HG03354 (cell line): ENCODE data around the gene NTHL1.

Source experiments
- ATAC-seq: cut with Tn5 transposase; IDR thresholded peaks from one replicate; pipeline ENCODE4 v1.9.1; 2021; ENCODE audit warnings: mild to moderate bottlenecking; ENCODE audit not compliant: unreplicated experiment, poor library complexity, severe bottlenecking

NTHL1 gene

DNA sequence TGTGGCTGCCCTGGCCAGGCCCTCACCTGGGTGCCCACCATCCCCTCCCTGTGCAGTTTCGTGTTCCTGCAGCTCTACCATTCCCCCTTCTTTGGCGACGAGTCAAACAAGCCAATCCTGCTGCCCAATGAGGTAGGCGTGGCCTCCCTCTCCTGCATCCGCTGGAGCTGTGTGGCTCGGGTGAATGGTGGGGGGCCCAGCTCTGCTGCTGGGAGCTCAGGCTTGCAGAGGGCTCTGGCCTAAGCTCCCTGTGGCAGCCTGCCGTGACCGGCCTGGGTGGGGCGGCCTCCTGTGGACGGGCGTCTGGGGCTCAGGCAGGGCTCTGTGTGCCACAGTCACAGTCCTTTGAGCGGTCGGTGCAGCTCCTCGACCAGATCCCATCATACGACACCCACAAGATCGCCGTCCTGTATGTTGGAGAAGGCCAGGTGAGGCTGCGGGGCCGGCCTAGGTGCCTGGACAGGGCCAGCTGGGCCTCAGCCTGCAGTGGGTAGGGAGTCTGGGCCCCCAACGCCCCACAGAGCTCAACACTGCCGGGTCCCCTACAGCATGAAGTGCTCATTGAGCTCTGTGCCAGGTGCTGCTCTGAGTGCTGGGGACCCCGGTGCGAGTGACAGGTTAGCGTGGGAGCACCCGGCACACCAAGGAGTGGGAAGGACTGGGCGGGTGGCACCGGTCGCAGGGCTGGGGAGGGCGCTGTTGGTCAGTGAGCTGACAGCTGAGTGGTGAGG is 37.4 kb upstream of the NTHL1 start:
- ATAC-seq, result no peak

DNA sequence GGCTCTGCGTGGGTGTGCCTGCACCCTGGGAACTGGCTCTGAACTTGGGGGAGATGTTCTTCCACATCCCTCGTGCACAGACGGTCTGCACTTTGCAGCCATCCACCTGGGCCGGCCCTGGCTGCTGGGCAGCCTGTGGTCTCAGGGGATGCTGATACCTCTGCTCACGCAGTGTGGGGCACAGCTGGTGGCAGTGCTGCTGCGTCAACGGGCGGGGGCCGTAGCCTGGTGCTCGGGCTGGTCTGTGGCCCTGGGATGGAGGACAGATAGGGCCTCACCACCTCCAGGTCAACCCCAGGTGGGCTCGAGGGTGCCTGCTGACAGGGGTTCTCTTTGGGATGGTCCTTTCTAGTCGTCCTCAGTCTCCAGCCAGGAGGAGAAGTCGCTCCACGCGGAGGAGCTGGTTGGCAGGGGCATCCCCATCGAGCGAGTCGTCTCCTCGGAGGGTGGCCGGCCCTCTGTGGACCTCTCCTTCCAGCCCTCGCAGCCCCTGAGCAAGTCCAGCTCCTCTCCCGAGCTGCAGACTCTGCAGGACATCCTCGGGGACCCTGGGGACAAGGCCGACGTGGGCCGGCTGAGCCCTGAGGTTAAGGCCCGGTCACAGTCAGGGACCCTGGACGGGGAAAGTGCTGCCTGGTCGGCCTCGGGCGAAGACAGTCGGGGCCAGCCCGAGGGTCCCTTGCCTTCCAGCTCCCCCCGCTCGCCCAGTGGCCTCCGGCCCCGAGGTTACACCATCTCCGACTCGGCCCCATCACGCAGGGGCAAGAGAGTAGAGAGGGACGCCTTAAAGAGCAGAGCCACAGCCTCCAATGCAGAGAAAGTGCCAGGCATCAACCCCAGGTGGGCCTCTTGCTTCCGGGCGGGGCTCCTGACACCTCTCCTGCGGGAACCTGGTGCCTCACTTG is 36.5 kb upstream of the NTHL1 start:
- ATAC-seq, result no peak

GRCh38 chr16:2083409-2083808 is 35.8 kb upstream of the NTHL1 start:
- ATAC-seq, result no peak

DNA sequence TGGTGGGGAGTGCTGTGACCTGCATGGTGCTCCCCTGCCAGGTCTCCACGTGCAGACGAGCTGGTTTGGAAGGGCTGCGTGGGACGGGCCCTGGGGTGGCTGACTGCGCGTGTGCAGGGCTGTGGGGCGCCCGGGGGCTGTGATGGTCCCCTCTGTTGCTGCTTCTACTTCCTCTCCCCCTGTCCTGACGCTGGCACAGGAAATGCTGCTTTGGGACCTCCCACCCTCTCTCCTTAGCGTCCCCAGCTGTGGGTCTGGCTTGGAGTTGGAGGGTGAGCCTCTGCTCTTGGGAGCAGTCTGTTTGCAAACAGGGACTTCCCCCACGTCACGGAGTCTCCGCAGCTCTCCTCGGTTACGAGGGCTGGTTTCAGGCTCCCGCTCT is 35.3 kb upstream of the NTHL1 start:
- no peak for ATAC-seq

GRCh38 chr16:2082171-2082982 is 34.7 kb upstream of the NTHL1 start:
- no peak for ATAC-seq

DNA sequence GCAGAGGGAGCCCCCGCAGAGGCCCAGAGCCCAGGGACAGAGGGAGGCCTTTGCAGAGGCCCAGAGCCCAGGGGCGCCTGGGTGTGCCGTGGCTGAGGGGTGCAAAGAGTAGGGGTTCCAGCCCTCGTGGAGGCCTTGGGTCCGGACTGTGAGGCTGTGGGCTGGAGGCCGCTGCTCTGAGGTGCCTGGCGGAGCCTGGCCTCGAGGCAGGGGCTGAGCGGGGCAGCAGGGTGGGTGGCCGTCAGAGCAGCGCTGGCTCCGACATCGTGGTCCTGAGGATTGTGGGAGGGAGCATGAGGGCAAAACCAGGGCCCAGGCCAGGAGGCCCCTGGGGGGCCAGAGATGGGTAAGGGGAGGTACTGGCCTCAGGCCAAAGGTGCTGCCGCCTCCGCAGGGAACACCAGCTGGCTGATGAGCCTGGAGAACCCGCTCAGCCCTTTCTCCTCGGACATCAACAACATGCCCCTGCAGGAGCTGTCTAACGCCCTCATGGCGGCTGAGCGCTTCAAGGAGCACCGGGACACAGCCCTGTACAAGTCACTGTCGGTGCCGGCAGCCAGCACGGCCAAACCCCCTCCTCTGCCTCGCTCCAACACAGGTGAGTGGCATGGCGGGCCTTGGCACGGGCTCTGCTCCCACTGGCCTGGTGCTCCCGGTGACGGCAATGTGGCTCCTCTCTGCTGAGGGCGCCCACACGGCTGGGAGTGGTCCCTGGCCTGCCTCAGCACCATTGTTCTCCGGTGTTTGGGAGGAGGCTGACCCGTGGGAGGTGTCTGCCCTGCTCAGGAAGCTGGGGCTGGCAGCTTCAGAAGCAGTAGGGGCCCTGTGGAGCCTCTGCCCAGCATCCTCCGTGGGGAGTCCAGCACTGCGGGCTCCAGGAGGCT is 33.8 kb upstream of the NTHL1 start:
- ATAC-seq, result no peak

DNA sequence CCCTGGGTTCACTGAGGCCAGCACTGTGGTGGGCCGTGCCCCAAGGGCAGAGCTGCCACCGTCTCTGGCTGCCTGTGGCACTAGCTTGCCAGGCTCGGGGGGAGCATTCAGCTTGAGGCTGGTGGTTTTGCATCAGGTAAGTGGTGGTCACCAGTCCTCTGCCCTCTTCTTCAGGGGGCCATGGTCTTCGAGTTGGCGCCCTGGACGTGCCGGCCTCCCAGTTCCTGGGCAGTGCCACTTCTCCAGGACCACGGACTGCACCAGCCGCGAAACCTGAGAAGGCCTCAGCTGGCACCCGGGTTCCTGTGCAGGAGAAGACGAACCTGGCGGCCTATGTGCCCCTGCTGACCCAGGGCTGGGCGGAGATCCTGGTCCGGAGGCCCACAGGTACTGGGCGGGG is 32.4 kb upstream of the NTHL1 start:
- ATAC-seq, result no peak

DNA sequence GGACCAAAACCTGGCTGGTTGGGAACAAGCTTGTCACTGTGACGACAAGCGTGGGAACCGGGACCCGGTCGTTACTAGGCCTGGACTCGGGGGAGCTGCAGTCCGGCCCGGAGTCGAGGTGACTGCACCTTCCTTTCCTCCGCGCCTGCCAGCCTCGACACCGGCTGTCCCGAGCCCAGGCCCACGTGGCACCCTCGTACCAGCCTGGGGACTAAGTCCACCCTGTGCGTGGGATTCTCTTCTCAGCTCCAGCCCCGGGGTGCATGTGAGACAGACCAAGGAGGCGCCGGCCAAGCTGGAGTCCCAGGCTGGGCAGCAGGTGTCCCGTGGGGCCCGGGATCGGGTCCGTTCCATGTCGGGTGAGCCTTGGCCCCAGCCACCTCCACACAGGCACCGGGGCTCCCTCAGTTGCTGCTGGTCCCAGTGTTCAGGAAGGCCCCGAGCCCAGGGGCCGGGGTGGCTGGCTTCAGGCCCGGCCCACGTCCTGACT is 31.7 kb upstream of the NTHL1 start:
- no peak for ATAC-seq

DNA sequence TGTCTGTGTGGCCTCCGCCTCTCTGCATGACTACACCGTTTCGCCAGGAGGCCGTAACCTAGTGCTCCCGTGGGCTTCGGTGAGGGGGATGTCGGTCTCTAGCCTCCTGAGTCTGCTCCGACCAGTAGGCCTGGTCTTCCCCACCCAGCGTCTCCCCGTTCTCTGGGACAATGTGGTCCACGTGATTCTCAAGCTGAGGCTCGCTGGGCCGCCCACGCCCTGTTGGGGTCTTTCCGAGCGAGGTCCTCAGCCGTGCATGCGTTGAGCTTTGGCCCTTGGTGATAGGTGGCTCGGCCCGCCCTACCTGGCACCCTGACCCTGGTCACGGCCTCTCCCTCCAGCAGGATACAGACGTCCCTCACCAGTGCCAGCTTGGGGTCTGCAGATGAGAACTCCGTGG is 31.1 kb upstream of the NTHL1 start:
- ATAC-seq, result no peak

- ATAC-seq, result no peak
Observed at GRCh38 chr16:2078096-2078495, 30.5 kb upstream of the NTHL1 start.

- no peak for ATAC-seq
Observed at GRCh38 chr16:2077696-2078095, 30.1 kb upstream of the NTHL1 start.

DNA sequence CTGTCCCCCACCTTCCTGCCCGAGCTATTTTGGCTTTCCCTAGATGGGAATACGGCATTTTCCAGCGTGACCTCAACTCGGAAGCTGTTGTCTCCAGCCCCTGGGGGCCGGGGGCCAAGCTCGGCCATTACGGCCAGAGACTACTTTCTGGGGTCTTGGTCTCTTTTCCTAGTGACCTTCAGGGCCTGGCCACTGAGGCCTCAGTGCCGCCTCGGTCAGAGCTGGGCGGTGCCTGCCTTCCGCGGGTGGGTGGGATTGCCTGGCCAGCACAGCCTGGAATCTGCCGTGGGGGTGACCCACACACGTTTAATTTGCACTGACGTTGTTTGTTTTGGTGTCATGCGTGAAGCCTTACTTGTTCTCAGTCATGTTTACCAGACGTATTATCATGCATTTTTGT is 29.4 kb upstream of the NTHL1 start:
- no peak for ATAC-seq

- no peak for ATAC-seq
Observed at GRCh38 chr16:2076072-2076865, 28.6 kb upstream of the NTHL1 start.

- ATAC-seq, result no peak
Observed at GRCh38 chr16:2075631-2076030, 28.0 kb upstream of the NTHL1 start.

- ATAC-seq, result no peak
Observed at GRCh38 chr16:2074071-2074470, 26.4 kb upstream of the NTHL1 start.

DNA sequence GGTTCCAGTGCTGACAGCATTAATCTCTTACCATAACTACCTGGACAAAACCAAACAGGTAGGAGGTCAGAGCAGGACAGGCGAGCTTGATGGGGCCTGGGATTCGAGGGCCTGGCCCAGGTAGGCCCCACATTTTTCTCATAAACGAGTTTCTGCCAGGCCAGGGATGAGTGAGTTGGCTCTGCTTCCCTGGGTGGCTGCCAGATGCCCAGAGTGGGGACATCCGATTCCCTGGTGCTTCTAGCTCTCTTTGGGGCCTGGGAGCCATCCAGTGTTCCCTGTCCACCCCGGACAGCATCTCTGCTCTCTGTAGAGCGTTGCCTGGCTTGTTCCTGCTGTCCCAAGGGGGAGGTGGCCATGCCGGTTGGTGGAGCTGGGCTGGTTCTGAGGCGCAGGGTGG is 25.3 kb upstream of the NTHL1 start:
- ATAC-seq, result no peak

GRCh38 chr16:2071454-2072202 is 24.0 kb upstream of the NTHL1 start:
- no peak for ATAC-seq
